ENCODE results near the gene PAK4. TPM values are rescaled to one million over a fixed set of nuclear protein-coding genes. Genes with fewer than 3 reads are reported as not detected.
"Not testable (repeated sequence)": the region's sequence is repeated elsewhere in the genome, so short reads cannot be mapped to it uniquely, and the experiment has no call there.

PAK4 gene
- total and polyA plus RNA-seq, 2 donors from 2014 or later: 52.5 to 55.6 TPM

- TF ChIP-seq, protein P1, sequence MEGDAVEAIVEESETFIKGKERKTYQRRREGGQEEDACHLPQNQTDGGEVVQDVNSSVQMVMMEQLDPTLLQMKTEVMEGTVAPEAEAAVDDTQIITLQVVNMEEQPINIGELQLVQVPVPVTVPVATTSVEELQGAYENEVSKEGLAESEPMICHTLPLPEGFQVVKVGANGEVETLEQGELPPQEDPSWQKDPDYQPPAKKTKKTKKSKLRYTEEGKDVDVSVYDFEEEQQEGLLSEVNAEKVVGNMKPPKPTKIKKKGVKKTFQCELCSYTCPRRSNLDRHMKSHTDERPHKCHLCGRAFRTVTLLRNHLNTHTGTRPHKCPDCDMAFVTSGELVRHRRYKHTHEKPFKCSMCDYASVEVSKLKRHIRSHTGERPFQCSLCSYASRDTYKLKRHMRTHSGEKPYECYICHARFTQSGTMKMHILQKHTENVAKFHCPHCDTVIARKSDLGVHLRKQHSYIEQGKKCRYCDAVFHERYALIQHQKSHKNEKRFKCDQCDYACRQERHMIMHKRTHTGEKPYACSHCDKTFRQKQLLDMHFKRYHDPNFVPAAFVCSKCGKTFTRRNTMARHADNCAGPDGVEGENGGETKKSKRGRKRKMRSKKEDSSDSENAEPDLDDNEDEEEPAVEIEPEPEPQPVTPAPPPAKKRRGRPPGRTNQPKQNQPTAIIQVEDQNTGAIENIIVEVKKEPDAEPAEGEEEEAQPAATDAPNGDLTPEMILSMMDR (IDR thresholded peaks at IDR 0.05; ENCODE audit: borderline replicate concordance, extremely low read depth, insufficient read depth): no peak
- Histone ChIP-seq H3K9ac (ENCODE audit: low read length in 3 of 3) (no peak overlapping the region), H3K36me3 (ENCODE audit: control insufficient read depth in 2 of 3, insufficient read depth in 3 of 3, low read length in 3 of 3) (no peaks in the 10 kb centered on the region), H3K27ac (ENCODE audit: low read depth in 2 of 2, low read length in 2 of 2) (no peak overlapping the region), H3K9me3 (ENCODE audit: control insufficient read depth in 2 of 3, insufficient read depth in 1 of 3, low read length in 3 of 3) (no peaks in the 10 kb centered on the region), H3K4me1 (ENCODE audit: control insufficient read depth in 2 of 3, insufficient read depth in 2 of 3, low read depth in 1 of 3, low read length in 3 of 3) (no peaks in the 10 kb centered on the region), H3K27me3 (ENCODE audit: control insufficient read depth, insufficient read depth, low read length) (peaks cover 1% of the 10 kb centered on the region), H3K4me3 (ENCODE audit: low read length in 3 of 3) (no peak overlapping the region)
- DNase-seq: no peak
- intact Hi-C loops (cut with DNase I): no loop called here
- FAIRE-seq: no peak
Observed at GRCh38 chr19:39209196-39209595, 83.6 kb downstream of the PAK4 start.

GRCh38 chr19:39211731-39212374 lies 86.3 kb downstream of the PAK4 start:
- no peak for DNase-seq
- H3K9me3 ChIP-seq (ENCODE audit: control insufficient read depth in 2 of 3, insufficient read depth in 1 of 3, low read length in 3 of 3): peaks cover 0 to 3% (median 0%) of the 10 kb centered on the region in 3 donors

DNA sequence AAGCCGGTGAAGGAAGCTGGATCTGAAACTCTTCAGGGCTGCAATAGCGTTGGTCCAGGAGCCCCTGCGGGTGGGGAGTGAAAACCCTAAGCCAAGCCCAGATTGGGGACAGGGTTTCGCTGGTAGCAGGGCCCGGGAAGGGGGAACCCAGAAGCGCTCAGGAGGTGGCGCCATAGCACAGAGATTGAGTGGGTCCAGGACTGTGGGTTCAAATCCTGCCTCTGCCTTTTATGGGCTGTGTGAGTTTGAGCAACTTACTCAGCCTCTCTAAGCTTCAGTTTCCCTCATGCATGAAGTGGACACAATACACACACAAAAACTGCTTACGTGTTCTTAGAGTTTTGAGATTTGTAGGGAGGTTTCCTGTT lies 86.8 kb downstream of the PAK4 start:
- TF ChIP-seq, protein P1 (IDR thresholded peaks at IDR 0.05; ENCODE audit: borderline replicate concordance, extremely low read depth, insufficient read depth): no peak
- Histone ChIP-seq H3K27ac (ENCODE audit: low read depth in 2 of 2, low read length in 2 of 2) (no peak overlapping the region), H3K9me3 (ENCODE audit: control insufficient read depth in 2 of 3, insufficient read depth in 1 of 3, low read length in 3 of 3) (peaks cover 0 to 3% (median 0%) of the 10 kb centered on the region in 3 donors), H3K36me3 (ENCODE audit: control insufficient read depth in 2 of 3, insufficient read depth in 3 of 3, low read length in 3 of 3) (no peaks in the 10 kb centered on the region), H3K9ac (ENCODE audit: low read length in 3 of 3) (no peak overlapping the region), H3K27me3 (ENCODE audit: control insufficient read depth, insufficient read depth, low read length) (no peaks in the 10 kb centered on the region), H3K4me1 (ENCODE audit: control insufficient read depth in 2 of 3, insufficient read depth in 2 of 3, low read depth in 1 of 3, low read length in 3 of 3) (no peaks in the 10 kb centered on the region), H3K4me3 (ENCODE audit: low read length in 3 of 3) (no peak overlapping the region)
- DNase-seq: no peak
- intact Hi-C loops (cut with DNase I): no loop called here
- FAIRE-seq: no peak

More at GRCh38 chr19:39211731-39212374, 86.3 kb downstream of the PAK4 start:
- no peak overlapping the region for H3K9ac ChIP-seq (ENCODE audit: low read length in 3 of 3)
- FAIRE-seq: no peak
- no peaks in the 10 kb centered on the region for H3K4me1 ChIP-seq (ENCODE audit: control insufficient read depth in 2 of 3, insufficient read depth in 2 of 3, low read depth in 1 of 3, low read length in 3 of 3)
- H3K27ac ChIP-seq (ENCODE audit: low read depth in 2 of 2, low read length in 2 of 2): no peak overlapping the region
- H3K4me3 ChIP-seq (ENCODE audit: low read length in 3 of 3): no peak overlapping the region
- no peaks in the 10 kb centered on the region for H3K27me3 ChIP-seq (ENCODE audit: control insufficient read depth, insufficient read depth, low read length)
- H3K36me3 ChIP-seq (ENCODE audit: control insufficient read depth in 2 of 3, insufficient read depth in 3 of 3, low read length in 3 of 3): no peaks in the 10 kb centered on the region
- TF ChIP-seq, protein P1 (IDR thresholded peaks at IDR 0.05; ENCODE audit: borderline replicate concordance, extremely low read depth, insufficient read depth): no peak
- intact Hi-C loops (cut with DNase I): no loop called here

DNA sequence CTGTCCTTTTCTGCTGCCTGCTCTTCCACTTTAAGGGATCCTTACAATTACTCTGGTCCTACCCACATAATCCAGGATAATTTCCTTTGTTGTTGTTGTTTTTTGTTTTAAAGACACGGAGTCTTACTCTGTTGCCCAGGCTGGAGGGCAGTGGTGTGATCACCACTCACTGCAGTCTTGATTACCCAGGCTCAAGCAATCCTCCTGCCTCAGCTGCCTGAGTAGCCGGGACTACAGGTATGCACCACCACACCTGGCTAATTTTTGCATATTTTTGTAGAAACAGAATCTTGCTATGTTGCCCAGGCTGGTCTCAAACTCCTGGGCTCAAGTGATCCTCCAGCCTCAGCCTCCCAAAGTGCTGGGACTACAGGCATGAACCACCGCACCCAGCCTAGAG lies 89.7 kb downstream of the PAK4 start:
- DNase-seq; intact Hi-C loops (cut with DNase I); H3K9me3 ChIP-seq (ENCODE audit: control insufficient read depth in 2 of 3, insufficient read depth in 1 of 3, low read length in 3 of 3); H3K27me3 ChIP-seq (ENCODE audit: control insufficient read depth, insufficient read depth, low read length); H3K4me3 ChIP-seq (ENCODE audit: low read length in 3 of 3); H3K4me1 ChIP-seq (ENCODE audit: control insufficient read depth in 2 of 3, insufficient read depth in 2 of 3, low read depth in 1 of 3, low read length in 3 of 3); H3K36me3 ChIP-seq (ENCODE audit: control insufficient read depth in 2 of 3, insufficient read depth in 3 of 3, low read length in 3 of 3); H3K9ac ChIP-seq (ENCODE audit: low read length in 3 of 3); FAIRE-seq; H3K27ac ChIP-seq (ENCODE audit: low read depth in 2 of 2, low read length in 2 of 2): not testable (repeated sequence)
